HG03457 (cell line): ENCODE results near the gene LRP1.

Experiments used
- ATAC-seq: cut with Tn5 transposase; IDR thresholded peaks from one replicate; pipeline ENCODE4 v1.9.1; 2021; ENCODE audit warnings: moderate number of reproducible peaks; ENCODE audit not compliant: unreplicated experiment

Gene LRP1

DNA sequence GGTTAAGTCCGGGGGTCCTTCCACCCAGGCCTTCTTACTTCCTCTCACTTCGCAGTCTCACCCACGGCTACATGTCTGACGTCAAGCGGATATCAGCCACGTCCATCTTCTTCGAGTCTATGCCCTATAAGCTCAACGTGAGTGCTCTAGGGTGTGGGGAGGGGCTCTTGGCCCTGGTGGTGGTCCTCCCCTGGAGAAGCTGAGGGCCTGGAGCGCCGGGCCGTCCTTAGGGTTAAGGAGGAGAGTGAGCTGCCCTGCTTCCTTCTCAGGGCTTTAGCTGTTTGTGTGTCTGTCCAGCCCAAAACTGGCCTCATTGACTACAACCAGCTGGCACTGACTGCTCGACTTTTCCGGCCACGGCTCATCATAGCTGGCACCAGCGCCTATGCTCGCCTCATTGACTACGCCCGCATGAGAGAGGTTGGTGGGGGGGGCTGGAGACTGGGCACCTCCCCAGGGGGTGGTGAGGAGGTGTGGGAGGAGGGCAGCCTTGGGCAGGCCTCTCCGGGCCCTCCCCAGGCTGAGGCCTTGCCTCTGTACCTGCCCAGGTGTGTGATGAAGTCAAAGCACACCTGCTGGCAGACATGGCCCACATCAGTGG is 104.0 kb downstream of the LRP1 start:
- no peak for ATAC-seq

DNA sequence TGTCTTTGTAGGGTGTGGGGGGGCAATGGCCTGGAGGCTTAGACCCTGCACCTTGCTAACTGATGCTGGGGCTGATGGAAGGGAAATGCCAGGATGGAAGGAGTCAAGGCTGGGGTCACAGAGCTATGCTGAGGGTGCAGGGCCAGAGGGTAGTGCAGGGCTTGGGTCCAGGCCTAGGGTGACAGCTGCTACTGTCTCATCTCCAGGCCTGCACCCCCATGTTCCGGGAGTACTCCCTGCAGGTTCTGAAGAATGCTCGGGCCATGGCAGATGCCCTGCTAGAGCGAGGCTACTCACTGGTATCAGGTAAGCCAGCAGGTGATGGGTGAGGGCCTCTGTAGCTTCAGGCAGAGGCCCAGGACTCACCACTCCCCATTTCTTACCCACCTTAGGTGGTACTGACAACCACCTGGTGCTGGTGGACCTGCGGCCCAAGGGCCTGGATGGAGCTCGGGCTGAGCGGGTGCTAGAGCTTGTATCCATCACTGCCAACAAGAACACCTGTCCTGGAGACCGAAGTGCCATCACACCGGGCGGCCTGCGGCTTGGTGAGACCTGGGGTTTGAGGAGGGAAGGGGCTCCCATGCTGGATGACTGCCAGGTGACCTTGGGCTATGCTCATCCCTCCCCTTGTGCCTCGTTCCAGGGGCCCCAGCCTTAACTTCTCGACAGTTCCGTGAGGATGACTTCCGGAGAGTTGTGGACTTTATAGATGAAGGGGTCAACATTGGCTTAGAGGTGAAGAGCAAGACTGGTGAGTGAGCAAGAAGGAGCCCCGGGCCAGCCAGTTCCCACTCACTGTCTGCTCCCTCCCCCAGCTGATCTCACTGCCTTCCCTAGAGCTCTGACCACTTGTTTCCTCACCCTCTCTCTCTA is 105.3 kb downstream of the LRP1 start:
- ATAC-seq, result no peak

DNA sequence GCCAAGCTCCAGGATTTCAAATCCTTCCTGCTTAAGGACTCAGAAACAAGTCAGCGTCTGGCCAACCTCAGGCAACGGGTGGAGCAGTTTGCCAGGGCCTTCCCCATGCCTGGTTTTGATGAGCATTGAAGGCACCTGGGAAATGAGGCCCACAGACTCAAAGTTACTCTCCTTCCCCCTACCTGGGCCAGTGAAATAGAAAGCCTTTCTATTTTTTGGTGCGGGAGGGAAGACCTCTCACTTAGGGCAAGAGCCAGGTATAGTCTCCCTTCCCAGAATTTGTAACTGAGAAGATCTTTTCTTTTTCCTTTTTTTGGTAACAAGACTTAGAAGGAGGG is 105.9 kb downstream of the LRP1 start:
- no peak for ATAC-seq

DNA sequence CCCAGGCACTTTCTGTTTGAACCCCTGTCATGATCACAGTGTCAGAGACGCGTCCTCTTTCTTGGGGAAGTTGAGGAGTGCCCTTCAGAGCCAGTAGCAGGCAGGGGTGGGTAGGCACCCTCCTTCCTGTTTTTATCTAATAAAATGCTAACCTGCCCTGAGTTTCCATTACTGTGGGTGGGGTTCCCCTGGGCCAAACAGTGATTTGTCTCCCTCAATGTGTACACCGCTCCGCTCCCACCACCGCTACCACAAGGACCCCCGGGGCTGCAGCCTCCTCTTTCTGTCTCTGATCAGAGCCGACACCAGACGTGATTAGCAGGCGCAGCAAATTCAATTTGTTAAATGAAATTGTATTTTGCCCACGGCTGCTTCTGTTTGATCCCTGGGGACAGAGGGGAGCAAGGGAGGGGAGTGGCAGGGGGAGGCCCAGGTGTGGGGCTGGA is 106.3 kb downstream of the LRP1 start:
- ATAC-seq, result no peak

DNA sequence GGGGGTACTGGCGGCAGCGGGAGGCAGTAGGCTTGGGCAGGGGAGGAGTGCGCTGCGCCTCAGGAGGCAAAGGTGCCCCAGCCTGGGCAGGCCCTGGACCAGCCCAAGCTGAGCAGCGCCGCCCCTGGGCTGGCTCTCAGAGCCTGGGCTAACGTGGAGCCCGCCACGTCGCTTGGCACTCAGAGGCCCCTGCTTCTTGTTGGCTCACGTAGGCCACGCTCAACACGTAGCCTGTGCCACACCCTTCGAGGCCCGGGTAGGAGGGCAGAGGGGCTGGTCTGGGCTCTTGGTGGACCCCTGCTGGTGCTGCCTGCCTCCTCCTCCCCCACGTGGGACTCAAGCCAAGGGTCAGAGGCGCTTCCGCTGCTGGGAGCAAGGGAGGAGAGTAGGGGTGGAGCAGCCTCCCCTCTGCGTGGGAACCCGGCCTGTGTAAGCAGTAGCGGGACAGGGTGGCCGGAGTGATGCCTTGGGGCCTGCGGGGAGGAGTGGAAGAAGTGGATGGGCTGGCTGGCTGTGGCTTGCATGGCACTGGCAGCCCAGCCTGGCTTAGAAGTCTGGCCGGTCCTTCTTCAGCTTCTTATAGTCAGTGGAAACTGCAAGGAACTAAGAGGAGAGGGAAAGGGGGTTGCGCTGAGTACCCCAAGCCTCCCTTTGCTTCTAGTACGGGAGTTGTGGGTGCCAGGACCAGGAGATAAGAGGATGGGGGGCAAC is 106.9 kb downstream of the LRP1 start:
- no peak for ATAC-seq

DNA sequence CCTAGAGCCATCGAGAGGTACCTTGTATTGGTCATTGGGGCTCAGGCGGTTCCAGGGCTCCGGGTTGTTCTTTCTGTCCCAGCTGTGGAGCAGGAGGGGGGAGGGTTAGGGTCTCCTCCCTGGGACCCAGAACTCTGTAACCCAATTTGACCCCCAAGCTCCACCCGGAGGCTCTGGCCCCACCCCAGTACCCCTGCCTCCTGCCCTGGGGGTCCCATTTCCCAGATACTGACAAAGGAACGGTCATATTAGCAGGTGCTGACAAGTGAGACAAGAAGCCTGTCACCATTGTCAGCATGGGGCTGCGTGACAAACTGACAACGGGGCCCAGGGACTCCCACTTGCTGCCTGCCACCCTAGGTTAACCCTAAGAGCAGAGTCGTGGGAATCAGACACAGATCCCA is 107.4 kb downstream of the LRP1 start:
- ATAC-seq, result no peak

DNA sequence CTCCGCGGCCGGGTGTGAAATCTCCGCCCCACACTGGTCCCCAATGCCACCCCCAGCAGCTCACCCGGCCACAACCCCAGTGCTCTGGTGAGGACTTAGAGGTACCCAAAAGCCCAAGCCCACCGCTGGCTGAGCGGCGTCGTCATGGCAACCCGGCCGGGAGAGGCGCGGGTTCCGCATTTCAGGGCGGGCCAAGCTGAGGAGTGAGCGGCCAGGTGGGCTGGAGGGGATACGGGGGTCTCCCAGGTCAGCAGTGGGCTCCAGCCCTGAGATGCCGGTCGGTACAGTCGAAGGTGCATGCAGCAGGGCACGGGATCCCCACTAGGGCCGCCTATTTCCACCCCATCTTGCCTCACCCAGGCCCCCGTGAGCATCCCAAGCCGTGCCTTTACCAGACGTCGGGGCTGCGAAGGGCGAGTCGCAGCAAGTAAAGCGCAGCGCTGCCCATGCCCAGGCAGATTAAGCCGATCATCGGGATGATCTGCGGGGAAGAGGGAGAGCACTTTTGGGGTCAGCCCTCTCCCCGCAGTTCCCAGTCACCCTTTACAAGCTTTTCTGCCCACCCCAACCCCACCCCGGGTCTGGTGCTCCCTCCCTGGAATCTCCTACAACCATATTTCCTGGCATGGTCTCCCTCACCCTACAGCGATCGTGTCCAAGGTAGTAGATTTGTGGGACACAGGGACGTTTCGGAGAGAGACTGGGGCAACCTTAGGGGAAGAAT is 108.1 kb downstream of the LRP1 start:
- no peak for ATAC-seq

DNA sequence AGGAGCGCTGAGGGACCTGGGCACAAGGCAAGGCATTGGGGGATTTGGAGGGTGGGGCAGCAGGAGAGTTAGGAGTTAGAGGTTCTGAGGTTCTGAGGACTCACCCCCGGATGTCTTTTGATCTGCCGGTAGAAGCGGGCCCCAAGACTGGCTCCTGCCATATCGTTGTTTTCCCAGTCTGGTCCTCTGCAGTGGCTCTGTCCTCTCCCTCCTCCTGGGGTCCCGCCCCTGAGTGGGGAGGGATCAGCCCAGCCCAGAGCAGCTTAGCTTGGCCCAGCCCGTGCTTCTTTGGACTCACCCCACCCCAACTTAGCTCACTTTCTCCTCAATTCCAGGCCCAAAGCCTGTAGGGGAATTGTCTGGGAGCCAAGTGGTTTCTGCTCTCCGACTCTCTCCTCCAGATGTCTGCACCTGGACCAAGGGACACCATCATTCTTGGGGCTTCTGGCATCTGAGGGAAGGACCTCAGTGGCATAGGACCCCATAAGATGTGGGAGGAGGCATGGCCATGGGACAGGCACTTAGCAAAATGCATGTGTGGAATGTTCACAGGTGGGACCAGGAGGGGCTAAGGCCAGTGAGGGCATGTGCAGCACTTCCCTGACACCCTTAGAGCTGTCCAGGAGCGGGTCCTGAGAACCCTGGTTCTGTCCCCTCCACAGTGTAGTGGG is 108.8 kb downstream of the LRP1 start:
- no peak for ATAC-seq

DNA sequence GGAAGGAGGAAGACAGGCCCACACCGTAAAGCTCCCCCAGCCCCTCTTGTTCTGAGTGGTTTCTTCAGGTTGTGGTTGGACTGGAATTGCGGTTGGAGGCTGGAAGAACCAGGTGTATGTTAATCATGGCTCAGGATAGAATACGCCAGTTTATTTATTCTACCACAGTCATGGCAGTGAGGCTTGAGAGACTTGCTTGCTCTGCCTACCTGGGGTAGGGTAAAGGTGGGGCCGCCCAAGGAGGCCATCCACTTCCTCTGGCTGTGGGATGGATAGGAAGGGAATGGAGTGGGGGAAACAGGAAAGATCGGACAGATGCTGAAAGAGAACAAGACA is 109.3 kb downstream of the LRP1 start:
- ATAC-seq, result no peak

DNA sequence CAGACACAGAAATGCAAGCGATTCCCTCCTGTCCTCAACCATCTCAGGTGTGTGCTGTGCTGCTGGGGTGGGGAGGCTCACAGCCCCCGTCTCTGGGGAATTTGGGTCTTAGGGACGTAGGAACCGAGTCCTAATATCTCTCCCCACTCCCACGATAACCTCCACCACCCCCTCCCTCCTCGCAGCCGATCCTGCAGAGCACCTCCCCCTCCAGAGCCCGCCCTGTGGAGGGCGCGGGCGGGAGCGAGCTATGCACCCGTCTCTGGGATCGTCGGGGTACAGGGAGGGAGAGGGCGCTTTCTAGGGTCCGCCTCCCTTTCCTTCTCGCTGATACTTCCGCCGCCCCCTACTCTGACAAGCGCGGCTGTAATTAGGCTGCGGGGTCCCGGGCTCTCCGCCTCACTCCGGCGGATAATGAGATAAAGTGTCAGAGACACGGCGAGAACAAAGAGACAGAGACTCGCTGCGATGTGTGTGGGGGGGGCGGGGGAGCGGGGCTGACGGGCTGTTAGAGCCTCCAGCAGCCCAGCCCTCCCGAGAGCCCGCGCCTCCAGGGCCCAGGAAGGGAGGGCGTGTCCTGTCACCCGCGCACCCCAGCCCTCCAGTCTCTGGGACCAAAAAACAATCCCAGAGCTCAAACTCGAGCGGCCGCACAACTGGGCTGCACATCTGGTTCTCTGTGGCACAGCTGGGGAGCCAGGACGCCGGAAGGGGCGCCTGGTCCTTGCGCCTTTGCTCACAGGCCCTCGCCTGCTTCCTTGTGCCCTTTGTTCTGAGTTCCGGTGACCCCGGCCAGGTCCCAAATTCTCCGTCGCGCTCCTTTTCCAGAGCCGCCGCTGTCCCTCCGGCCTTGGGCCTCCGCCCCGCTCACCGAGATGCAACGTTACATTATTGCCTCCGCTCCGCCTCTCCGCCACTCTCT is 109.9 kb downstream of the LRP1 start:
- no peak for ATAC-seq

DNA sequence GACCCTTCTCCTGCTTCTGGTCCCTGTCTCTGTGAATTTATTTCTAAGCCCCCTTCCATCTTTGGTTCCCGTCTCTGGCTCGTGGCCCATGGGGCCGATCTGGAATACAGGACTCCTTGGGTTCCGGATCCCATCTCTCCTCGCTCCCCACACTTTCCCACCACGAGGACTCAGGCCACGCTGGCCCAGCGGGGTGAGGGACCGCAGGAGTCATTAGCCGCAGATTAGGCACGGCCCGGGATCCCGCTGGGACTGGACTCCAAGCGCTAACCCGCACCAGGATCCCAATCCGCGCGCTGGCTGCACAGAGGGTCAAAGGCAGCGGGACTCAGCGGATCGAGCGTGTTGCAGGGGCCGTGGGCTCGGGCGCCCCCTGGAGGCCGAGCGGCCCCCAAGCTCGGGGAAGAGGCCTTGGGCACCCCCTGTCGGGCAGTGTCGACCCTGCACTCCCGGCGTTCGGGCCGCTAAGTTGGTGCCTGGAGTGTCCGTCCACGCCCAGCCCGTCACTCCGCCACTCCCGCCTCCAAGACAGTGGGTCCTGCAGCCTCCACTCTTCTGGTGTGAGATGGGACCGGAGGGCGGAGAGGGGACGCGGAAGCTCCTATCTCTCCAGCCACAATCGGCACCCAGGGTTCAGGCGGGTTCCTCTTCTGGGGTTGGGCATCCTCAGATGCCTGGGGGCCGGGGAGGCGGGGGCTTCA is 110.7 kb downstream of the LRP1 start:
- peak; percentile 53 for ATAC-seq

DNA sequence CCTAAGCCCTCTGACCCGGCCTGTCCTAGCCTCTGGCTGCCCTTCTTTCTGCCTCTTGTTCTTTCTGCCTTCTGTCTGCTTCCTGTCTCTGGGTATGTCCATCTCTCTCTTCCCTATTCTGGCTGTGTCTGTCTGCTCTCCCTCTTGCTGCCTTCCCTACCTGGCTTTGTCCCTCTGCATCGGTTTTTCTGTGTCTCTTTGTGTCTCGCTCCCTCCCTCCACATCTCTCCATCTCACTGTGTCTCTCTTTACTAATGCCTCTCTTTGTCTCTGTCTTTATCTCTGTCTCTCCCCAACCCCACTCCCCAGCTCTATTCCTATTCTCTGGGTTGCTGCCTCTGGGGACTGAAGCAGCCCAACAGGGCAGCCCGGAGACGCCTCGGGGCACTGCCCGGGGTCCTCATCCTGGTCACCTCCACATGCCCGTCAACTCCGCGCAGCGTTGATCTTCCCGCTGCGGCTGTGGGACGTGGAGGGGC is 111.3 kb downstream of the LRP1 start:
- ATAC-seq, result no peak

DNA sequence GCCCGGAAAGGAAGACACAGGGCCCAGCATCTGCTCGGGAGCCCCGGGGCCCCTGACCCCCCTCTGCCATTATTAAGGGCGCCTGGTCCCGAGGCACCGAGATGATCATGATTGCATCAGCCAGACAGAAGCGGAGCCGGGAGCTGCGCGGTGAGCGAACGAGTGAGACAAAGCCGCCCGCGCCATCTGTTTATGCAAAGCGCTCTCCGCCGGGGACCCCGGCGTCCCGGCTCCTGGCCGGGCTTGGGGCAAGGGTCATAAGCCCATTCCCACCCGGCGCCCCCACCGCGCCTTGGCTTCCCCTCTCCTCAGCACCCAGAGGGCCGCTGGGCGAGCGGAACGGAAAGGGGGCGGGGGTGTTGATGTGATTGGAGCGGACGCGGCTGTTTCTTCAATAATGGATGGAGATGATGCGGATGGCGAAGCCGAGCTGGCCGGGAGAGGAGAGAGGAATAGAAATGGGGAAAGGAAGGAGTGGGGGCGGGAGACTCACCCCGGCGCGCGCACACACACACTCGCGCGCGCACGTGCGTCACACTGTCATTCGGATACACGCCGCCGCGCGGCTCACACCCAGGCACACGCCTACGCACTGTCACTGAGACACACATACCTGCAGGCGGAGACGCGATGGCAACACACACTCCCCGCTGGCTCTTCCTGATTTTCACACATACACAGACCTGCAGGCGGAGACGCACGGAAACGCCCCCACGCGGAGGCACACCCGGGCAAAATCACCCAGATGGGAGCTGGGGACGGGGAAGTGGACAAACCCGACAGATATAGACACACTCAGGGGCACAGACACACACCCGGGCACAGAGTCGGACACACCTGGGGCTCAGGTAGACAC is 112.0 kb downstream of the LRP1 start:
- no peak for ATAC-seq

DNA sequence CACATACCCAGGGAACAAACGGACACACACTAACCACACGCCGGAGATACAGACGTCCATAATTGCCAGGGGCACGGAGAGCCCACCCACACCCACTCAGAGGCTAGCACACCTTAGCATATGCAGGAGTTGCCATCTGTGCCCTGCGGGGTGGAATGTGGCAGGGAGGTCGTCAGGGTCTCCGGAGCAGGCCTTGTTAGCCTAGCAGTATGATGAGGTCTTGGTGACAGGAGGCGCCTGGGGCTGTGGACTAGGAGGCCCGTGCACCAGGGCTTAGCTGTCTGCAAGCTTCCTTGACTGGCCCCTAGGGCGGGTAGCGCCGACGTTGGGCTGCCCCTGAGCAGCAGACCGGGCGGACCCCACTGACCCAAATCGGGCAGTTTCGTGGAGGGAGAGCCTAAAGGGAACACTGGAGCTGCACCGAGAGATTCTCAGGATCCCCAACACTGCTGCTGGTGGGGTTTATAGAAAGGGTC is 112.7 kb downstream of the LRP1 start:
- no peak for ATAC-seq

DNA sequence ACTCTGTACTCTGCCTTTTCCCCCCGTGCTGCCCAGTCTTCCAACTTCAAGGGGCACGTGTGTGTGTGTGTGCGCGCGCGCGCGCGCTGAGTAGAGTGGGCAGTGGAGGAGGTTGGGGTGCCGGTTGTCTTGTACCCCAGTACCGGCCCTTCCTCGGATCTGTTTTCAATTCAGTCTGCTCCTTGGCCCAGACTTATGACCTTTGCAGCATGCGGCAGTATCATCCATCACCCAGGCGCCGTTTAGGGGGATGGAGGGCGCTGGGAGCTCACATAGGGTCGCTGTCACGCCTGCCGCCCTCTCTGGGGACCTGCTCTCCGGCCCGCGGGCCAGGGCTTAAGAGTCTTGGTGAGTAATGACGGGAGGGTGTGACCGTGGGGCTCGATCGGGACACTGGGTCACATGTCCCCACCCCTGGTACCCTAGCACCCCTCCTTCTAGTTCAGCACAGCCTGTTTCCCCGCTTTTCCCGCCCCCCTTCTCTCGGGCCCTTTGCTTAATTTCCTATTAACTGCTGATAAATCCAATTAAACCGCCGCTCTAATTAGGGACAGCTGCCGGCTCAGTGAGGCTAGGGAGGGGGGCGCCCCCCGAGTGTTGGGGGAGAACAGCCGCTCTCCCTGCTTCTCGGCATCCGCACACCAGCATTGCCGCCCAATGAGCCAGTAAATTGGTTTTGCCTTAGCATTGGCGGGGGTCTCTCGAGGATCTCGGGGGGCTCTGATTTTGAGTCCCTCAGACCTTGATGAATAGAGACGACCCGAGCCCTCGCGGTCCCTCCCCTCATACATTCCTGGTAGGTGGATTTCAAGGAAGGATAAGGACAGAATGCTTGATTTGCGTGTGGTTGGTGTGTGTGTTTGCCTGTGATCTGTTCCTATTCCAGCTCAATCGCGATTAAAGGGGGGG is 113.4 kb downstream of the LRP1 start:
- no peak for ATAC-seq

DNA sequence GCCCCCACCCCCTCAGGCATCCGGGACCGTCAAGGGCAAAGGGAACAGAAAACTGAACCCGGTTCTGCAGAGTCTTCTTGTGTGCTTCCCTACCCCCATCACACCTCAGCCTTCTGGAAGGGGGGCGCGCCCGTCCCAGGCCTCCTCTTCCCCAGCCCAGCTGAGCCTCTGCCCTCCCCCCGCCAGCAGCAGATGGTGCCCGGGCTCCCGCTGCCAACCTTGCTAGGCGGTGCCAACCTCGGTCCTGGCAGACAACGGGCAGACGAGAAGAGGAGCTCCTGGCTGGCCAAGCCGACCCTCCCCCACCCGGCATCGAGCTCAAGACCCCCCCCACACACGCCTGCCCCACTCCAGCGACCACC is 114.0 kb downstream of the LRP1 start:
- no peak for ATAC-seq
